Activated B cell treated with CpG ODN at 0.5 μM for 24 hours (primary cell): Measurements from ENCODE around the gene CAMK1. TPM values are rescaled to one million over a fixed set of nuclear protein-coding genes. Genes with fewer than 3 reads are reported as not detected.

ENCODE experiments used
- ATAC-seq: fragments of 200-7000 bp; cut with Tn5 transposase; one replicate; pipeline ENCODE4 v1.10.0; 2021; ENCODE audit warnings: low read depth, mild to moderate bottlenecking, moderate library complexity
- CTCF ChIA-PET: fragments of 350-600 bp; sonication (Branson Sonifier 250); formaldehyde crosslinking; loops from one replicate; lab custom pipeline; 2021; ENCODE audit warnings: antibody characterized with exemption; lab: Charles Lee
- POLR2A ChIA-PET: fragments of 350-600 bp; sonication (Branson Sonifier 250); formaldehyde crosslinking; loops from one replicate; lab custom pipeline; 2021; ENCODE audit warnings: antibody characterized with exemption; lab: Charles Lee
- DNase-seq: peaks from one replicate; pipeline ENCODE4 v3.0.0; 2022
- H3K27ac Mint-ChIP-seq: one replicate; pipeline ENCODE4 v1.8.0; 2020; ENCODE audit warnings: mixed read lengths
- H3K27me3 Mint-ChIP-seq: one replicate; pipeline ENCODE4 v1.8.0; 2021; ENCODE audit warnings: mixed read lengths
- H3K36me3 Mint-ChIP-seq: one replicate; pipeline ENCODE4 v1.8.0; 2021; ENCODE audit warnings: low read depth, mixed read lengths
- H3K4me1 Mint-ChIP-seq: one replicate; pipeline ENCODE4 v1.8.0; 2021; ENCODE audit warnings: mixed read lengths
- H3K4me3 Mint-ChIP-seq: one replicate; pipeline ENCODE4 v1.8.0; 2020; ENCODE audit warnings: mild to moderate bottlenecking, mixed read lengths
- H3K9me3 Mint-ChIP-seq: one replicate; pipeline ENCODE4 v1.8.0; 2020; ENCODE audit warnings: mixed read lengths
- intact Hi-C: fragments of 100-400 bp; cut with micrococcal nuclease; formaldehyde crosslinking; loops from one replicate; pipeline ENCODE4 v1.15.1; 2024
- total RNA-seq: library from RNA; stranded (reverse); gene quantifications from 2 replicates; pipeline ENCODE4 v1.2.3, GENCODE V29; 2022
- TF ChIP-seq, protein P1 (sequence below): fragments of 200-600 bp; IDR thresholded peaks from one replicate; pipeline ENCODE4 v1.8.0; 2022; ENCODE audit warnings: antibody characterized with exemption, mild to moderate bottlenecking

The CAMK1 gene
- total RNA-seq, 1 donor from 2014 or later, result 1.7 TPM

DNA sequence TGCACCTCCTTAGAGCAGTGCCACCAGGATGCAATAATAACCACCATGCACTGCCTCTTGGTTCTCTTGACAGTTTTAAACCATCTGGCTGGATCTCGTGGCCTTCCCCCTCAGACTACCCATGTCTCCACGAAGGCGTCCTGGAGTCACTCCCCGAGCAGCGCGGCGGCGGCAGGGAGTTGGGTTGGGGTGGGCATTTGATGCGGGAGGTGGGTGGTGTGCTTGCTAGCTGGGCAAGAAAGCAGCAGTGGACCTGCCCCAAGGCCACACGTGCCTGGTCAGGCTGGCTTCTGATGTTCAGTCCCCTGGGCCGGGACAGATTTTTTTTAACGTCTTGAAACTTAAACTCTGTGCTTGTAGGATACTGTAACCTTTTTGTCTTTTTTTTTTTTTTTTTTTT is 36.4 kb upstream of the CAMK1 start:
- TF ChIP-seq, protein P1, sequence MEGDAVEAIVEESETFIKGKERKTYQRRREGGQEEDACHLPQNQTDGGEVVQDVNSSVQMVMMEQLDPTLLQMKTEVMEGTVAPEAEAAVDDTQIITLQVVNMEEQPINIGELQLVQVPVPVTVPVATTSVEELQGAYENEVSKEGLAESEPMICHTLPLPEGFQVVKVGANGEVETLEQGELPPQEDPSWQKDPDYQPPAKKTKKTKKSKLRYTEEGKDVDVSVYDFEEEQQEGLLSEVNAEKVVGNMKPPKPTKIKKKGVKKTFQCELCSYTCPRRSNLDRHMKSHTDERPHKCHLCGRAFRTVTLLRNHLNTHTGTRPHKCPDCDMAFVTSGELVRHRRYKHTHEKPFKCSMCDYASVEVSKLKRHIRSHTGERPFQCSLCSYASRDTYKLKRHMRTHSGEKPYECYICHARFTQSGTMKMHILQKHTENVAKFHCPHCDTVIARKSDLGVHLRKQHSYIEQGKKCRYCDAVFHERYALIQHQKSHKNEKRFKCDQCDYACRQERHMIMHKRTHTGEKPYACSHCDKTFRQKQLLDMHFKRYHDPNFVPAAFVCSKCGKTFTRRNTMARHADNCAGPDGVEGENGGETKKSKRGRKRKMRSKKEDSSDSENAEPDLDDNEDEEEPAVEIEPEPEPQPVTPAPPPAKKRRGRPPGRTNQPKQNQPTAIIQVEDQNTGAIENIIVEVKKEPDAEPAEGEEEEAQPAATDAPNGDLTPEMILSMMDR, result no peak
- Mint-ChIP-seq H3K4me3 (no peak overlapping the region), H3K27me3 (no peaks in the 10 kb centered on the region), H3K36me3 (peaks cover 63% of the 10 kb centered on the region), H3K27ac (peak overlapping the region; percentile 41), H3K4me1 (peaks cover 32% of the 10 kb centered on the region), H3K9me3 (no peaks in the 10 kb centered on the region)
- ATAC-seq, result no peak
- DNase-seq, result no peak
- intact Hi-C loops, result loop anchor here (5.0 kb wide), 3 partner anchors 74 to 304 kb away; partner anchors contain the start of genes BRPF1 and CRELD1
- ChIA-PET CTCF (no interaction called here), POLR2A (interaction anchor here (0.9 to 6.4 kb wide), 3 partner anchors 11 to 79 kb away, joined by 3 to 146 read pairs (median 3); partner anchors contain the start of genes ARPC4 and TADA3)

DNA sequence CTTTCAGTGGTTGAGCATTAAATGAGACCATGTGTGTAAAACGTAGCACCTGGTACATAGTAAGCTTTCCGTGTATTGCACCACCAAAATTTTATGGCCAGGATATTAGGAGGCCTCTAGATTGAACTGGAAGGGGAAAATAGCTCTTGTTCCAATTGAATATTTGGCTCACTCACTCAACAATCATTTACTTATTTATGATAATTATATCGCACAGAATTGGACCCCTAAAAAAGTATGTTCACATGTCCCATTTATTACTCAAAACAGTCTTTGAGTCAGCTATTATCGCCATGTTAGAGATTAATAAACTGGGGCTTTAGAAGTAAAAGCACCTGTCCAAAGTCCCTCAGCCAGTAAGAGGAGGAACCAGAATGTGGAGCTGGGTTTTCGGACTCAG is 35.2 kb upstream of the CAMK1 start:
- TF ChIP-seq, protein P1, result no peak
- Mint-ChIP-seq H3K4me3 (no peak overlapping the region), H3K9me3 (no peaks in the 10 kb centered on the region), H3K27ac (no peak overlapping the region), H3K27me3 (no peaks in the 10 kb centered on the region), H3K36me3 (peaks cover 72% of the 10 kb centered on the region), H3K4me1 (peaks cover 24% of the 10 kb centered on the region)
- ChIA-PET CTCF (interaction anchor here (1.3 kb wide), 2 partner anchors 10 to 22 kb away, joined by 5 read pairs; no protein-coding TSS in a partner anchor), POLR2A (interaction anchor here (2.5 to 6.4 kb wide), 2 partner anchors 10 to 55 kb away, joined by 6 to 146 read pairs; partner anchors contain the start of genes ARPC4, OGG1 and TADA3)
- intact Hi-C loops, result loop anchor here (5.0 kb wide), 3 partner anchors 73 to 303 kb away; partner anchors contain the start of genes BRPF1 and CRELD1
- DNase-seq, result no peak
- ATAC-seq, result no peak

DNA sequence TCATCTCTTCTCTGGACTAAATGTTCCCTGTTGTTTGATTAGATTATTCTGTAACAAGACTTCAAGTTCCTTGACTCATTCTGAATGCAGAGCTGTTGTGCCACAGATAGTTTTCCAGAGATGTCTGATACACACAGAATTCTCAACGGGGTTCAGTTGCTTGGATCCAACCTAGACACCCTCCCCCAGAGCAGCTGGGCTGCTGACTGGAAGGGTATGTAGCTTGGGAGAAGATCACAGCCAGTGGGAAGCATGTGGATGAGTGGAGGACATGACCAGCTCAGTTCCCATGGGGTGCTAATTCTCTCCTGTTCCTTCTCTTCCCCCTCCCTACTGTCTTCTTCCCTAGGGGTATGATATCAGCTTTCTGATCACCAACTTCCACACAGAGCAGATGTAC is 33.7 kb upstream of the CAMK1 start:
- TF ChIP-seq, protein P1, result no peak
- Mint-ChIP-seq H3K27me3 (no peaks in the 10 kb centered on the region), H3K4me3 (no peak overlapping the region), H3K9me3 (no peaks in the 10 kb centered on the region), H3K4me1 (peaks cover 11% of the 10 kb centered on the region), H3K36me3 (peaks cover 80% of the 10 kb centered on the region), H3K27ac (no peak overlapping the region)
- intact Hi-C loops, result no loop called here
- no peak for ATAC-seq
- DNase-seq, result no peak
- POLR2A ChIA-PET, result interaction anchor here (0.6 to 2.5 kb wide), 2 partner anchors 54 to 97 kb away, joined by 3 to 6 read pairs; partner anchors contain the start of gene OGG1
- CTCF ChIA-PET, result no interaction called here

DNA sequence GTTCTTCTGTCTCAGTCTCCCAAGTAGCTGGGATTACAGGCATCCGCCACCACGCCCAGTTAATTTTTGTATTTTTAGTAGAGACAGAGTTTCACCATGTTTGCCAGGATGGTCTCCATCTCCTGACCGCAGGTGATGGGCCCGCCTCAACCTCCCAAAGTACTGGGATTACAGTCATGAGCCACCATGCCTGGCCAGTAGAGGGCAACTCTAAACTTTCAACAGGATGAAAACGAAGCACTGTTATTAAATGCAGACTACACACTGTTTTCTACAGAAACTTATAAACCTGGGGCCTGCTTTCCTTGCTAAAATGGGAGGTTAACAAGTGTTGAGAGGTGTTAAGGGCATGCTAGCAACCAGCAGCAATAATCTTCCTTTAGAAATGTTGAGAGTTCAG is 30.8 kb upstream of the CAMK1 start:
- Mint-ChIP-seq H3K4me1 (peaks cover 23% of the 10 kb centered on the region), H3K36me3 (peaks cover 81% of the 10 kb centered on the region), H3K4me3 (no peak overlapping the region), H3K9me3 (no peaks in the 10 kb centered on the region), H3K27ac (no peak overlapping the region), H3K27me3 (no peaks in the 10 kb centered on the region)
- intact Hi-C loops, result no loop called here
- CTCF ChIA-PET, result no interaction called here
- no peak for DNase-seq
- TF ChIP-seq, protein P1, result no peak
- ATAC-seq, result no peak
- POLR2A ChIA-PET, result interaction anchor here (0.7 to 1.6 kb wide), 3 partner anchors 9 to 225 kb away, joined by 3 to 8 read pairs (median 3); partner anchors contain the start of genes FANCD2 and TTLL3

DNA sequence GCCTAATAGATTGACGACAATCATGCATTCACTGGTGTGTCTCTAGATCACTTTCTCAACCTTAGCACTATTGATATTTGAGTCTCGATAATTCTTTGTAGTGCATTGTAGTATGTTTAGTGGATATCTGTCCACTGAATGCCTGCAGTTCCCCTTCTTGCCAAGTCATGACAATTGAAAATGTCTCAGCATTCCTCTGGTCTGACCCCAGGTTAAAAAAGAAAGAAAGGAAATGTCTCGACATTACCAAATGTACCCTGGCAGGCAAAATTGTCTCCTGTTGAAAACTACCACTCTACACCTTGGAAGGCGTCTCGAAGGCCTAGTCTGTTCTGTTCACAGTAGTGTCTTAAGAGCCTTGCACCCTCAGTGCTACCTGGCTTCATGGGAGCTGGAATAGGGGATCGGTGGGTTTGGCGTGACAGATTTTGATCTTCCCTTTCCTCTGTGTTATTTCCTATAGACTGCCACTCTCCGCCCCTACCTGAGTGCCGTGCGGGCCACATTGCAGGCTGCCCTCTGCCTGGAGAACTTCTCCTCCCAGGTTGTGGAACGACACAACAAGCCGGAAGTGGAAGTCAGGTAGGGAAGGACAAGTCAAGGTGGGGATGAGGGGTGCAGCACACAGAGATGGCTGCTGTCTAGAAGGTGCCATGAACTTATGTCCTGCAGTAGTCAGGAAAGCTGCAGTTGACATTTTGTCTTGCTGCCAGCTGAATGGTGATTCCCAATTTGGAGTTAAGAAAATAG is 27.6 kb upstream of the CAMK1 start:
- CTCF ChIA-PET, result interaction anchor here (1.0 kb wide), 1 partner anchor 18 kb away, joined by 5 read pairs; no protein-coding TSS in a partner anchor
- POLR2A ChIA-PET, result interaction anchor here (0.7 to 6.2 kb wide), 2 partner anchors 10 to 12 kb away, joined by 7 to 146 read pairs; partner anchors contain the start of gene TTLL3
- Mint-ChIP-seq H3K27ac (peak overlapping the region; percentile 63), H3K9me3 (no peaks in the 10 kb centered on the region), H3K4me3 (no peak overlapping the region), H3K27me3 (no peaks in the 10 kb centered on the region), H3K36me3 (peaks cover 76% of the 10 kb centered on the region), H3K4me1 (peaks cover 49% of the 10 kb centered on the region)
- intact Hi-C loops, result loop anchor here (10.0 kb wide), 1 partner anchor 527 kb away; the partner anchor contains the start of gene SEC13
- TF ChIP-seq, protein P1, result no peak
- no peak for ATAC-seq
- no peak for DNase-seq
